MM.1S (cell line): ENCODE measurements around the gene ARSG.

Source experiments
- CTCF ChIP-seq: fragments of 300-600 bp; sonication (generic); IDR thresholded peaks from 2 replicates; pipeline ENCODE4 v1.5.1; 2016; ENCODE audit warnings: antibody characterized with exemption, low read length, mixed read lengths
- EZH2 ChIP-seq: fragments of 300-600 bp; sonication (generic); optimal IDR thresholded peaks from 2 replicates; pipeline ENCODE3; 2017; ENCODE audit warnings: low read depth, mild to moderate bottlenecking, antibody characterized with exemption, low read length, mixed read lengths
- EZH2phosphoT487 ChIP-seq: fragments of 300-600 bp; sonication (generic); IDR thresholded peaks from 2 replicates; pipeline ENCODE4 v1.6.1; 2018; ENCODE audit warnings: antibody characterized with exemption, low read length

GRCh38 chr17:68461122-68461539 is 169.8 kb downstream of the ARSG start:
- TF ChIP-seq EZH2 (no peak), CTCF (no peak), EZH2phosphoT487 (no peak)
